RWPE2 (cell line): ENCODE measurements around the gene TEDDM1.

Experiments used
- ATAC-seq: fragments of 200-7000 bp; cut with Tn5 transposase; 3 replicates; pipeline ENCODE4 v1.9.1; 2021; ENCODE audit warnings: low read depth
- DNase-seq: peaks from one replicate; pipeline ENCODE4 v3.0.0-alpha.2; 2020; ENCODE audit warnings: low spot score
- H3K27ac ChIP-seq: fragments of 450-650 bp; 2 replicates; pipeline ENCODE4 v1.5.1; 2017; ENCODE audit warnings: mild to moderate bottlenecking; ENCODE audit not compliant: poor library complexity, severe bottlenecking
- H3K27me3 ChIP-seq: fragments of 250-450 bp; sonication (Bioruptor Pico); 2 replicates; pipeline ENCODE4 v1.5.1; 2021; ENCODE audit warnings: mild to moderate bottlenecking, moderate library complexity; ENCODE audit not compliant: insufficient read depth, poor library complexity, severe bottlenecking
- H3K36me3 ChIP-seq: fragments of 250-450 bp; sonication (Bioruptor Pico); 2 replicates; pipeline ENCODE4 v1.5.1; 2020; ENCODE audit warnings: low read depth, mild to moderate bottlenecking, moderate library complexity
- H3K4me1 ChIP-seq: fragments of 250-450 bp; sonication (Bioruptor Pico); 2 replicates; pipeline ENCODE4 v1.5.1; 2021; ENCODE audit warnings: mild to moderate bottlenecking, moderate library complexity; ENCODE audit not compliant: insufficient read depth, poor library complexity, severe bottlenecking
- H3K4me3 ChIP-seq: fragments of 250-450 bp; sonication (Bioruptor Pico); 2 replicates; pipeline ENCODE4 v1.5.1; 2021; ENCODE audit warnings: mild to moderate bottlenecking, moderate library complexity; ENCODE audit not compliant: severe bottlenecking
- H3K9me3 ChIP-seq: fragments of 250-450 bp; sonication (Bioruptor Pico); 2 replicates; pipeline ENCODE4 v1.5.1; 2021; ENCODE audit warnings: mild to moderate bottlenecking, moderate library complexity; ENCODE audit not compliant: severe bottlenecking
- CTCF ChIP-seq: fragments of 450-650 bp; IDR thresholded peaks from one replicate; pipeline ENCODE4 v1.5.1; 2017; ENCODE audit warnings: mild to moderate bottlenecking, moderate library complexity; ENCODE audit not compliant: poor library complexity, severe bottlenecking

TEDDM1 gene

GRCh38 chr1:182408435-182409075 lies 8.1 kb upstream of the TEDDM1 start:
- ATAC-seq (no peak), DNase-seq (no peak)
- Histone ChIP-seq H3K27me3 (no peaks in the 10 kb centered on the region), H3K36me3 (no peaks in the 10 kb centered on the region), H3K4me3 (no peak overlapping the region), H3K4me1 (no peaks in the 10 kb centered on the region), H3K9me3 (no peaks in the 10 kb centered on the region), H3K27ac (no peak overlapping the region)
- TF ChIP-seq CTCF = no peak

- no peaks in the 10 kb centered on the region for H3K27me3 ChIP-seq
- no peak overlapping the region for H3K27ac ChIP-seq
- ATAC-seq = no peak
- no peak for DNase-seq
- TF ChIP-seq CTCF = no peak
- no peak overlapping the region for H3K4me3 ChIP-seq
- no peaks in the 10 kb centered on the region for H3K4me1 ChIP-seq
- H3K36me3 ChIP-seq = no peaks in the 10 kb centered on the region
- no peaks in the 10 kb centered on the region for H3K9me3 ChIP-seq
These were observed 7.3 kb upstream of the TEDDM1 start for GRCh38 chr1:182407724-182408123.

GRCh38 chr1:182406012-182406411 lies 5.5 kb upstream of the TEDDM1 start:
- H3K9me3 ChIP-seq = no peaks in the 10 kb centered on the region
- no peak overlapping the region for H3K4me3 ChIP-seq
- H3K27ac ChIP-seq = no peak overlapping the region
- DNase-seq (no peak), ATAC-seq (no peak)
- no peaks in the 10 kb centered on the region for H3K4me1 ChIP-seq
- no peaks in the 10 kb centered on the region for H3K27me3 ChIP-seq
- no peak for TF ChIP-seq CTCF
- H3K36me3 ChIP-seq = no peaks in the 10 kb centered on the region

GRCh38 chr1:182405578-182405977 lies 5.1 kb upstream of the TEDDM1 start:
- Histone ChIP-seq H3K36me3 (no peaks in the 10 kb centered on the region), H3K27me3 (no peaks in the 10 kb centered on the region), H3K9me3 (no peaks in the 10 kb centered on the region), H3K27ac (no peak overlapping the region), H3K4me3 (no peak overlapping the region), H3K4me1 (no peaks in the 10 kb centered on the region)
- ATAC-seq (no peak), DNase-seq (no peak)
- no peak for TF ChIP-seq CTCF

- H3K27ac ChIP-seq = no peak overlapping the region
- ATAC-seq (no peak), DNase-seq (no peak)
- no peak overlapping the region for H3K4me3 ChIP-seq
- H3K27me3 ChIP-seq = no peaks in the 10 kb centered on the region
- H3K36me3 ChIP-seq = no peaks in the 10 kb centered on the region
- no peak for TF ChIP-seq CTCF
- H3K4me1 ChIP-seq = no peaks in the 10 kb centered on the region
- no peaks in the 10 kb centered on the region for H3K9me3 ChIP-seq
These were observed 4.3 kb upstream of the TEDDM1 start for GRCh38 chr1:182404781-182405180.
